ENCODE data around the gene SPINK1.

Gene SPINK1

GRCh38 chr5:147813696-147814095, 17.8 kb downstream of the SPINK1 start:
- TF ChIP-seq CEBPB (IDR thresholded peaks at IDR 0.05) (no peak), RAD21 (IDR thresholded peaks at IDR 0.05; ENCODE audit: low read depth) (no peak), YY1 (IDR thresholded peaks at IDR 0.05; ENCODE audit: low read depth) (no peak)

- no peak for TF ChIP-seq YY1 (IDR thresholded peaks at IDR 0.05; ENCODE audit: low read depth)
- TF ChIP-seq EP300 (IDR thresholded peaks at IDR 0.05; ENCODE audit: borderline replicate concordance), result no peak
- TF ChIP-seq TEAD4 (IDR thresholded peaks at IDR 0.05), result no peak
- no peak for TF ChIP-seq ZBTB7A (IDR thresholded peaks at IDR 0.05; ENCODE audit: low read depth)
- no peak for TF ChIP-seq TAF1 (IDR thresholded peaks at IDR 0.05; ENCODE audit: low read depth)
- TF ChIP-seq NFIC (IDR thresholded peaks at IDR 0.05), result no peak
- no peak for TF ChIP-seq REST (IDR thresholded peaks at IDR 0.05; ENCODE audit: low read depth)
Measured at GRCh38 chr5:147809830-147810666, 21.4 kb downstream of the SPINK1 start.

GRCh38 chr5:147805030-147805454, 26.4 kb downstream of the SPINK1 start:
- TF ChIP-seq EGR1 (IDR thresholded peaks at IDR 0.05) (no peak), RAD21 (IDR thresholded peaks at IDR 0.05; ENCODE audit: low read depth) (no peak), FOXM1 (IDR thresholded peaks at IDR 0.05; ENCODE audit: borderline replicate concordance, low read depth) (no peak), TCF12 (IDR thresholded peaks at IDR 0.05; ENCODE audit: low read depth) (no peak), NFIC (IDR thresholded peaks at IDR 0.05) (no peak), ZBTB7A (IDR thresholded peaks at IDR 0.05; ENCODE audit: low read depth) (no peak), CEBPB (IDR thresholded peaks at IDR 0.05) (no peak), TEAD4 (IDR thresholded peaks at IDR 0.05) (no peak), EP300 (IDR thresholded peaks at IDR 0.05; ENCODE audit: borderline replicate concordance) (no peak), CREB1 (IDR thresholded peaks at IDR 0.05; ENCODE audit: low read depth) (no peak), REST (IDR thresholded peaks at IDR 0.05; ENCODE audit: low read depth) (no peak), YY1 (IDR thresholded peaks at IDR 0.05; ENCODE audit: low read depth) (no peak), MAX (IDR thresholded peaks at IDR 0.05) (no peak), USF1 (IDR thresholded peaks at IDR 0.05) (no peak)

- TF ChIP-seq EGR1 (IDR thresholded peaks at IDR 0.05), result no peak
Measured at GRCh38 chr5:147804334-147804733, 27.1 kb downstream of the SPINK1 start.

GRCh38 chr5:147803926-147804325, 27.5 kb downstream of the SPINK1 start:
- TF ChIP-seq MAX (IDR thresholded peaks at IDR 0.05) (no peak), ZBTB7A (IDR thresholded peaks at IDR 0.05; ENCODE audit: low read depth) (no peak)

GRCh38 chr5:147801461-147801860, 30.0 kb downstream of the SPINK1 start:
- TF ChIP-seq REST (IDR thresholded peaks at IDR 0.05; ENCODE audit: low read depth) (no peak), EP300 (IDR thresholded peaks at IDR 0.05; ENCODE audit: borderline replicate concordance) (no peak), ZBTB7A (IDR thresholded peaks at IDR 0.05; ENCODE audit: low read depth) (no peak), YY1 (IDR thresholded peaks at IDR 0.05; ENCODE audit: low read depth) (no peak), FOXM1 (IDR thresholded peaks at IDR 0.05; ENCODE audit: borderline replicate concordance, low read depth) (no peak), RAD21 (IDR thresholded peaks at IDR 0.05; ENCODE audit: low read depth) (no peak), CREB1 (IDR thresholded peaks at IDR 0.05; ENCODE audit: low read depth) (no peak), TAF1 (IDR thresholded peaks at IDR 0.05; ENCODE audit: low read depth) (no peak)

Measured in Ishikawa (cell line).